Nephron progenitor cell (in vitro differentiated cells): ENCODE results near the gene DNAJB13.
A peak's percentile ranks its signal among the peaks of the same experiment; 100 is the strongest.

Source experiments
- DNase-seq: peaks from one replicate; pipeline ENCODE4 v3.0.0; 2021
- H3K27ac Mint-ChIP-seq: 2 replicates; pipeline ENCODE4 v1.8.0; 2021; ENCODE audit warnings: mild to moderate bottlenecking, moderate library complexity, mixed read lengths
- H3K27me3 Mint-ChIP-seq: 2 replicates; pipeline ENCODE4 v1.8.0; 2021; ENCODE audit warnings: mild to moderate bottlenecking, low read depth, mixed read lengths; ENCODE audit not compliant: poor library complexity
- H3K36me3 Mint-ChIP-seq: 2 replicates; pipeline ENCODE4 v1.8.0; 2021; ENCODE audit warnings: low read depth, mixed read lengths
- H3K4me1 Mint-ChIP-seq: 2 replicates; pipeline ENCODE4 v1.8.0; 2021; ENCODE audit warnings: mixed read lengths
- H3K4me3 Mint-ChIP-seq: 2 replicates; pipeline ENCODE4 v1.8.0; 2021; ENCODE audit warnings: mild to moderate bottlenecking, moderate library complexity, mixed read lengths
- H3K9me3 Mint-ChIP-seq: 2 replicates; pipeline ENCODE4 v1.8.0; 2021; ENCODE audit warnings: mild to moderate bottlenecking, moderate library complexity, mixed read lengths
- TF ChIP-seq, protein P1 (sequence below): fragments of 200-600 bp; sonication (generic); IDR thresholded peaks from 2 replicates; pipeline ENCODE4 v1.5.0; 2021; ENCODE audit warnings: antibody characterized with exemption

DNAJB13 gene

DNA sequence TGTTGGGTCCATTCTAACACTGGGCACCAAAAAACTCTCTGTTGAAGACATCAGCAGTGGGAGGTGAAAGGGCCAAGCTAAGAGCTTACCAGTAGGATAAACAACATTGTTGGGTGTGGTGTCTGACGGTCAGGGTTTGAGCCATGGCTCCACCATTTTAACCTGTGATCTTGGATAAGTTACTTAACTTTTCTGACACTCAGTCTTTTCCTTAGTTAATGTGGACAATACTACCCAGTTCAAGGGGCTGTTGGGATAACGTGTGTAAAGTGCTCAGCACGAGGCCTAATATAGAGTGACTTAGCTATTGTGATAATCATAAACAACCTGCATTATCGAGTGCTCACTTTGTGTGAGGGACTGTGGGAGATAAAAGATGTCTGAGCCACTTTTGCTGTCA lies 52.0 kb downstream of the DNAJB13 start:
- peaks cover 35% of the 10 kb centered on the region for H3K4me1 Mint-ChIP-seq

DNA sequence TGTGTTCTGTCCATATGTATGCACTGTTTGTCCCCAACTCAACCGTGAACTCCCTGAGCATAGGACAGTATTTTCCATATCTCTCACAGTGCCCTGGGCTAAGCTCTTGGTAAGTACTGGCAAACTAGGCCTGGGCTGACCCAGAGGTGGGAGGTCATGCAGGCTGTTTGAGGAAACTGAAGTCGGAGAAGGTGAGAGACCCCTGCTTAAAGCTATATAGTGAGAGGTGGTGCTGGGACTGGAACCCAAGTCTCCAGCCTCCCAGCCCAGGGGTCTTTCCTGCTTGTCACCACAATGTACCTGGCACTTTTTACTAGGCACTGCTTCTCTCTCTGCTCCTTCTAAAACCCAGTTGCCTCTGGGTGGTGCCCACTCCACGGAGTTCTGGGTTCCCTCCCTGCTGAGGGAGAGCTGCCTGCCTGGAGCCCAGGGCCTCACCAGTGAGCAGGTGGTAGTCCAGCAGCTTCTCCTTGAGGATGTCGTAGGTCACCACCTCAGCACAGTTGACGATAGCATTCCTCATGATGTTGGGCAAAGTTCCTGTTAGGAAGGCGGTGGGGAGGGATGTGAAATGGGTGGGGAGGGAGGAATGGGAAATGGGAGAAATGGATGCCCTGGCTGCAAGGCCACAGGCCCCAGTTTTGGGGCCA lies 53.3 kb downstream of the DNAJB13 start:
- TF ChIP-seq, protein P1, sequence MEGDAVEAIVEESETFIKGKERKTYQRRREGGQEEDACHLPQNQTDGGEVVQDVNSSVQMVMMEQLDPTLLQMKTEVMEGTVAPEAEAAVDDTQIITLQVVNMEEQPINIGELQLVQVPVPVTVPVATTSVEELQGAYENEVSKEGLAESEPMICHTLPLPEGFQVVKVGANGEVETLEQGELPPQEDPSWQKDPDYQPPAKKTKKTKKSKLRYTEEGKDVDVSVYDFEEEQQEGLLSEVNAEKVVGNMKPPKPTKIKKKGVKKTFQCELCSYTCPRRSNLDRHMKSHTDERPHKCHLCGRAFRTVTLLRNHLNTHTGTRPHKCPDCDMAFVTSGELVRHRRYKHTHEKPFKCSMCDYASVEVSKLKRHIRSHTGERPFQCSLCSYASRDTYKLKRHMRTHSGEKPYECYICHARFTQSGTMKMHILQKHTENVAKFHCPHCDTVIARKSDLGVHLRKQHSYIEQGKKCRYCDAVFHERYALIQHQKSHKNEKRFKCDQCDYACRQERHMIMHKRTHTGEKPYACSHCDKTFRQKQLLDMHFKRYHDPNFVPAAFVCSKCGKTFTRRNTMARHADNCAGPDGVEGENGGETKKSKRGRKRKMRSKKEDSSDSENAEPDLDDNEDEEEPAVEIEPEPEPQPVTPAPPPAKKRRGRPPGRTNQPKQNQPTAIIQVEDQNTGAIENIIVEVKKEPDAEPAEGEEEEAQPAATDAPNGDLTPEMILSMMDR: no peak
- Mint-ChIP-seq H3K4me3 (no peak overlapping the region), H3K9me3 (no peaks in the 10 kb centered on the region), H3K4me1 (peaks cover 45% of the 10 kb centered on the region), H3K27me3 (peaks cover 4% of the 10 kb centered on the region), H3K27ac (peak overlapping the region; percentile 59), H3K36me3 (peaks cover 36% of the 10 kb centered on the region)
- DNase-seq: no peak

More for the DNA sequence above, 52.0 kb downstream of the DNAJB13 start:
- Mint-ChIP-seq H3K4me3 (no peak overlapping the region), H3K36me3 (peaks cover 37% of the 10 kb centered on the region), H3K27ac (no peak overlapping the region), H3K27me3 (no peaks in the 10 kb centered on the region), H3K9me3 (no peaks in the 10 kb centered on the region)
- DNase-seq: no peak
- TF ChIP-seq, protein P1: no peak

DNA sequence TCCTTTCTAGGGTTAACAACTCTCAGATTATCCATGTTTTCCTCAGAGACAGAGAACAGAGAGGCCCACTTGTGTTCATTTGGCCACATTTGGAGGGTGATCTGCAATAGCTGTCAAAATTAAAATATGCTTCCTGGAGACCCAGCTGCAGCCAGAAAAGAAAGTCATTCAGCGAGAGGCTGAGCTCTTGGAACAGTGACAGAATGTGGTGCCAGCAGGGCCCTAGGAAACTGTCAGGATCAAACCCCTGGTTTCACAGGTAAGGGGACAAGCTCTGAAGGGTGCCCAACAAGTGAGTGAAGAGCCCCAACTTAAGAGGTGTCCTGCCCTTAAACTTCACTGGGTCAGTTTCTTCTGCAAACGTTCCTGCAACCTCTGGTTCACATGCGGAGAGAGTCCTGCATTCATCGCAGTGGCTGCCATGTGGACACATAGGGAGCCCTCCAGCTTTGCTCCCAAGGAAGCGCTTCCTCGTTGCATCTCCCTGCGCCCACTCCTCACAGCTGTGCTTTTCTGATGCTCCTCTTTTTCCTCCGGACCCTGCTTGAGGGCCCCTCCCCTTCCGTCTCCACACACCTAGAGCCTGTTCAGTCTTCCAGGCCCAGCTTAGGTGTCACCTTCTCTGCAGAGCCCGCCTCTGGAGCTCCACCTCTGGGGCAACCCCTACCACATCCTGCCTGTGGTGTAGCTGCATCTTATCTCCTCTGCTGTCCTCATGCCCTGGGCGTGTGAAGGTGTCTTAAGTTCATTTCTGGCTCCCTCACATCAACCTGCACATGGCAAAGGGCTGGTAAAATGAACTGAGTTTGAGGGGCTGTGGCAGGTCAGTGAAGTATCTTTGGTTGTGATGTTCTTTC lies 54.2 kb downstream of the DNAJB13 start:
- peaks cover 4% of the 10 kb centered on the region for H3K27me3 Mint-ChIP-seq
- TF ChIP-seq, protein P1: no peak

DNA sequence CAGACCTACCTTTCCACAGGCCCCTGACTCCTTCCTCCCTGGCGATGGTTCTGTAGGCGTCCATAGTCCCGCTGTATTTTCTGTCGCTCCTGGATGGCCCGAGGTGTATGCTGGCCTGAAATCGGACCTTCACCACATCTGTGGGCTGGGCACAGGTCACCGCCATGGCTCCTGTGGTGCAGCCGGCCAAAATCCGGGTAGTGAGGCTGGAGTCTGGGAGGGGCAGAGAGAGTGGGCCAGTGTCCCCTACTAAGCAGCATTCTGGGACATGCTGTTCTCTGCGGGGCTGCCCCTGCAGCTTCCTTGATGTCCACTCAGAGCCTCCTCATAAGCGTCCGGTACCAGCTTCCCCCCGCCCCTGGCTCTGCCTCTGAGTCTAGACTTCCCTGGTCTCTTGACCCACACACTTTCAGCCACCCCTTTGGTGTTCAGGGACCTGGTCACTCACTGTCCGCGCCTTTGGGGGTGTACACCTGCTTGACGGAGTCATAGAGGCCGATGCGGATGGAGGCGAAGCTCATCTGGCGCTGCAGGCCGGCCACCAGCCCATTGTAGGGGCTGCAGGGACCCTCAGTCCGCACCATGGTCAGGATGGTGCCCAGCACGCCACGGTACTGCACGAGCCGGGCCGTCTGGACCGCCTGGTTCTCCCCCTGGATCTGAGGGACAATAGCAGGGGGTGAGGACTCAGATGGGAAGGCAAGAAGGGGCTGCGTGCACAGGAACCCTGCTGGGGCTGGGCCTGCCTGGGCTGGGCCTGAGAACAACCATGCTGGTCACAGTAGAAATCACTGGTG lies 55.1 kb downstream of the DNAJB13 start:
- H3K27ac Mint-ChIP-seq: no peak overlapping the region
- H3K4me3 Mint-ChIP-seq: no peak overlapping the region
- DNase-seq: no peak
- no peaks in the 10 kb centered on the region for H3K9me3 Mint-ChIP-seq
- TF ChIP-seq, protein P1: no peak
- H3K4me1 Mint-ChIP-seq: peaks cover 43% of the 10 kb centered on the region
- H3K36me3 Mint-ChIP-seq: peaks cover 30% of the 10 kb centered on the region
- H3K27me3 Mint-ChIP-seq: peaks cover 4% of the 10 kb centered on the region

More for the DNA sequence above, 54.2 kb downstream of the DNAJB13 start:
- Mint-ChIP-seq H3K9me3 (no peaks in the 10 kb centered on the region), H3K4me3 (no peak overlapping the region), H3K4me1 (peaks cover 43% of the 10 kb centered on the region), H3K27ac (no peak overlapping the region), H3K36me3 (peaks cover 29% of the 10 kb centered on the region)
- no peak for DNase-seq

DNA sequence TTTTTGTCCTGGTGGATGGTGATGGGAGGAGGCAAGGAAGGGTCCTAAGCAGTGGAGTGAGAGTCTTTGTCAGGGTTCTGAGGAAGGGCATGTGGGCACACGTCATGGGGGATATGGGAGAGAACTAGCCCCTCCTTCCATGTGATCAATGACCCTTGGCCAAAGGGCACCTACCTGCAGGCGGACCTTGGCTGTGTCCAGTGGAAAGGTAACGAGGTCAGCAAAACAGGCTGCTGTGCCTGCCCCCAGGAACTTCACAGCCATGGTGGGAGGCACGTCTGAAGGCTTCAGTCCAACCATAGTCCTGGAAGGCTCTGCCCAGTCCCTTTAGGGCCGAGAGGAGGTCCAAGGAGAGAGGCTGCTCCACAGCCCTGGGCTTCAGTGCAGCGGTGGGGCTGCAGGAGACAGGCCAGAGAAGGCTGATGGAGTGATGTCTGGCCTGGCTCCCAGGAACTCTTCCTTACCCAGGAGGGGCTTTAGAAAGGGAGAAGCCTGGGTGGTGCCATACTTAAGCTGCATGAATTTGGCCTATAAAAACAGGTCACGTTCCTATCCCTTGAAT lies 56.0 kb downstream of the DNAJB13 start:
- peaks cover 29% of the 10 kb centered on the region for H3K36me3 Mint-ChIP-seq

More for the DNA sequence above, 56.0 kb downstream of the DNAJB13 start:
- H3K9me3 Mint-ChIP-seq: no peaks in the 10 kb centered on the region
- peaks cover 45% of the 10 kb centered on the region for H3K4me1 Mint-ChIP-seq
- peak overlapping the region; percentile 57 for H3K27ac Mint-ChIP-seq
- no peak overlapping the region for H3K4me3 Mint-ChIP-seq
- DNase-seq: no peak
- TF ChIP-seq, protein P1: no peak
- H3K27me3 Mint-ChIP-seq: peaks cover 4% of the 10 kb centered on the region
